ENCODE data around the gene CERS5.

DNA sequence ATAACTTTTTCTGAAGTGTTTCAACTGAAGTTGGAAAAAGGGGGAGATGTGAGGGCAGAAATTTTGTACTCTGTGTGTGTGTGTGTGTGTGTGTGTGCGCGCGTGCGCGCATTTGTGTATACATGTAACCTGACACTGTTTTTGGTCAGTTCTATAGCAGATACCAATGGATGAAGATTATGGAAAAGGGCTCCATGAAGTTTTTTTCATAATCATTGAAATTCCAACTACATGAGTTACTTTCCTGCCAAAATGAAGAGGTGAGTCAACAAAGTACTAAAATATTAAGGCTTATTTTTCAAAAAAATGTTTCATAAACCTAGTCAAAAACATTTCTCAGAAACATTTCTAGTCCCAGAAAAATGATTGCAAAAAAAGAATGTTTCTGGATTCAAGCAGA is 25.7 kb upstream of the CERS5 start:
- TF ChIP-seq EZH2 (IDR thresholded peaks at IDR 0.05; ENCODE audit: borderline replicate concordance, low read length): no peak
- TF ChIP-seq, protein P1, sequence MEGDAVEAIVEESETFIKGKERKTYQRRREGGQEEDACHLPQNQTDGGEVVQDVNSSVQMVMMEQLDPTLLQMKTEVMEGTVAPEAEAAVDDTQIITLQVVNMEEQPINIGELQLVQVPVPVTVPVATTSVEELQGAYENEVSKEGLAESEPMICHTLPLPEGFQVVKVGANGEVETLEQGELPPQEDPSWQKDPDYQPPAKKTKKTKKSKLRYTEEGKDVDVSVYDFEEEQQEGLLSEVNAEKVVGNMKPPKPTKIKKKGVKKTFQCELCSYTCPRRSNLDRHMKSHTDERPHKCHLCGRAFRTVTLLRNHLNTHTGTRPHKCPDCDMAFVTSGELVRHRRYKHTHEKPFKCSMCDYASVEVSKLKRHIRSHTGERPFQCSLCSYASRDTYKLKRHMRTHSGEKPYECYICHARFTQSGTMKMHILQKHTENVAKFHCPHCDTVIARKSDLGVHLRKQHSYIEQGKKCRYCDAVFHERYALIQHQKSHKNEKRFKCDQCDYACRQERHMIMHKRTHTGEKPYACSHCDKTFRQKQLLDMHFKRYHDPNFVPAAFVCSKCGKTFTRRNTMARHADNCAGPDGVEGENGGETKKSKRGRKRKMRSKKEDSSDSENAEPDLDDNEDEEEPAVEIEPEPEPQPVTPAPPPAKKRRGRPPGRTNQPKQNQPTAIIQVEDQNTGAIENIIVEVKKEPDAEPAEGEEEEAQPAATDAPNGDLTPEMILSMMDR (IDR thresholded peaks at IDR 0.05; ENCODE audit: low read length): no peak

Measured in OCI-LY1 (cell line).